Activated CD4-positive, alpha-beta T cell treated with anti-CD3 and anti-CD28 coated beads for 1 hour (primary cell): ENCODE data around the gene SIRT3.

Source experiments
- DNase-seq: peaks from one replicate; pipeline ENCODE4 v3.0.0-alpha.2; 2020

SIRT3 gene

GRCh38 chr11:235997-236773 is at the start of gene SIRT3:
Gene SIRT3, minus strand, starts transcription at chr11:236342. Its CDS starts 14 bp downstream, at chr11:236328.
- peak; percentile 83 for DNase-seq

GRCh38 chr11:285894-286220 is 49.7 kb upstream of the SIRT3 start:
- DNase-seq = no peak

- DNase-seq = no peak
Observed at GRCh38 chr11:285021-285893, 49.1 kb upstream of the SIRT3 start.

- peak; percentile 9 for DNase-seq
Observed at GRCh38 chr11:284105-285020, 48.2 kb upstream of the SIRT3 start.

GRCh38 chr11:283405-284104 is 47.4 kb upstream of the SIRT3 start:
- no peak for DNase-seq

- no peak for DNase-seq
Observed at GRCh38 chr11:282630-283360, 46.7 kb upstream of the SIRT3 start.

- no peak for DNase-seq
Observed at GRCh38 chr11:282171-282570, 46.0 kb upstream of the SIRT3 start.

- DNase-seq = no peak
Observed at GRCh38 chr11:281486-282161, 45.5 kb upstream of the SIRT3 start.

GRCh38 chr11:280706-281485 is 44.8 kb upstream of the SIRT3 start:
- peak; percentile 33 for DNase-seq

GRCh38 chr11:279966-280705 is 44.0 kb upstream of the SIRT3 start:
- DNase-seq = peak; percentile 49

GRCh38 chr11:279040-279965 is 43.2 kb upstream of the SIRT3 start:
- peak; percentile 15 for DNase-seq

- no peak for DNase-seq
Observed at GRCh38 chr11:278001-278951, 42.1 kb upstream of the SIRT3 start, which contains the start of gene NLRP6. Gene NLRP6, plus strand, starts transcription at chr11:278407. Its CDS starts 163 bp downstream, at chr11:278570.

GRCh38 chr11:276219-276618 is 40.1 kb upstream of the SIRT3 start:
- DNase-seq = no peak

GRCh38 chr11:272931-273198 is 36.7 kb upstream of the SIRT3 start:
- DNase-seq = no peak

- no peak for DNase-seq
Observed at GRCh38 chr11:272195-272930, 36.2 kb upstream of the SIRT3 start.

- no peak for DNase-seq
Observed at GRCh38 chr11:271319-271715, 35.2 kb upstream of the SIRT3 start.
